DMS 273 (cell line): ENCODE measurements around the gene LRRC31.
A peak's percentile ranks its signal among the peaks of the same experiment; 100 is the strongest.

Experiments used
- DNase-seq: peaks from one replicate; lab custom pipeline; 2025; ENCODE audit not compliant: unreplicated experiment; lab: John Stamatoyannopoulos, UW

LRRC31 gene

DNA sequence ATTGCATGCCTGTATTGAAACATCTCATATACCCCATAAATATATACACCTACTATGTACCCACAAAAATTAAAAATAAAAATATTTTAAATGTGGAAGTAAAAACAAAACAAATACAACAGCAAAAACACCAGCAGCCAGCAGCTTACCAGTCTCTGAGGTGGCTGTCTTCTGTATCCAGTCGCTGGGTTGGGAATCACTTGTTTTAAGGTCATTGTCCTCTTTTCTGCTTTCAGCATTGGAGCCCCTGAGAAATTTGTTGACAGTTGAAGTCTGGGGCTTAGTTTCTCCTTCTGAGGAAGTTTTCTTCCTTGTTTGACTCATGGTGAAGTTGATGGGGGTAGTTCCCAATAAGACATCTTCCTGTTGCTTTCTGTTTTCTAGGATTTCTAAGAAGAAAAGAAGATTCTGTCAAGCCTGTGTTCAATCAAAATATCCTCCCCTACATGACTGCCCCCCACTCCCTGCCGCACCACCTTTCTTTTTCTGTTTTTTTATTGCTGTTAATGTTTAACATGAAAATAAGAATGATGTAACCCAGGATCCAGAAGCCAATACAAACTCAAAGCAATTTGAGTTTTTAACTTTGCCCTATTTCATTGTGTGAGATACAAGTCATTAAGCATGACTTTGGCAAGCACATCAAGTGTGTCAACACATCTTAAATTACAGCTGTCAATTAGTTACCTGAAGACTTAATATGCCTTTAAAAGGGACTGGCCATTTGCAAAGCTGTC lies at the start of gene LRRC31:
LRRC31 (minus strand) TSS at position 452 of the 737 bp plus-strand sequence; CDS start at position 324, 128 bp downstream.
- peak; percentile 25 for DNase-seq

DNA sequence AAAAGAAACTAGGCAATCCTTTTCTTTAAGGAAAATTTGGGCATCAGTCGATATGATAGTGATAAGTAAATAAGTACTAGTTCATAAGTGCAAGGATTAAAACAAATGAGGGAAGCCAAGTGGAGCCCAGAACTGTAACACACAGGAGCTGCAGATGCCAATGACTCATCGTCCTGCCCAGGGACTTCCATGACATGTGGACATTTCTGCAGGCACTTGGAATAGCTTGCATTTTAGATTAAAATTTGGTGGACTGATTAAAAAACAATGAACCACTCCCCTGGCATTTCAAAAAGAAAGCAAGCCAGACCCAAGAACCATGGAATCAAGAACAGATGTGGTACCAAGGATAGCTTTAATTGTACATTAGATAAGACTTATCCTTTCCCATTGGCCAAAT lies 44.6 kb upstream of the LRRC31 start:
- DNase-seq: peak; percentile 16

DNA sequence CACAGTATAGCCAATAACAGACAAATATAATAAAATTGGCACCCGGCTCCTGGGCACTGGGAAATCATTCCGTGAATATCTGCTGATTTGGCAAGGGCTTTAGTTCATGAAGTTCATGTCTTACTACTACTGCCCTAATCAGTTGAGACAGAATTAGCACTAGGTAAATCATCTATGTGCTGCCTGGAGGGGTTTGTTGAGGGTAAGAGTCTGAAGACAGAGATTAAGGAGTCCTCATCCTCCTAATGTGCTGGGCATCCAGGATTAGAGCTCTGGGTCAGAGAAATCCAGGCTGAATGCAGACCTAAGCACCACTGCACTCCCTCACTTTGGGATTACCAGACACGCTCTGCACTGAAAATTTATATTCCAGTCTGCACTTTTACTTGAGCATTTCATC lies 43.6 kb upstream of the LRRC31 start:
- DNase-seq: no peak

DNA sequence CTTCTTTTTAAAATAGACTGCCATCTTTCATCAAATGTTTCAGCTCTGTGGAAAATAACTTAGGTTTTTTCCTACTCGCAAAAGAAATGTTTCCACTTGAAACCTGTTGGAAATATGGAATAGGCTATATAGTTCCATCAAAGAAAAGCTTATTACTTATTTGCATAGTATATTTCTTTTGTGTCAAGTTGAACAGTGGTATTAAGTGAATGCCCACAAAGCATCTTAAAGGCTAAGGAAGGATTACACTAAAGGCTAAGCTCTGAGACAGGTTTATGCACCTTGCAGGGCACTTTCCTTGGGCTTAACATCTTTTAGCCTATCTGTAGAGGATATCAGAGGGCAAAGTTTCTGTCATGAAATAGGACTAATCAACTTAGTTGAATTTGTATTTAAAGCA lies 41.5 kb upstream of the LRRC31 start, which contains the start of gene SAMD7:
SAMD7 (plus strand) TSS at position 301 of the 400 bp plus-strand sequence. CDS start 7,927 bp downstream, outside the sequence.
- DNase-seq: no peak

DNA sequence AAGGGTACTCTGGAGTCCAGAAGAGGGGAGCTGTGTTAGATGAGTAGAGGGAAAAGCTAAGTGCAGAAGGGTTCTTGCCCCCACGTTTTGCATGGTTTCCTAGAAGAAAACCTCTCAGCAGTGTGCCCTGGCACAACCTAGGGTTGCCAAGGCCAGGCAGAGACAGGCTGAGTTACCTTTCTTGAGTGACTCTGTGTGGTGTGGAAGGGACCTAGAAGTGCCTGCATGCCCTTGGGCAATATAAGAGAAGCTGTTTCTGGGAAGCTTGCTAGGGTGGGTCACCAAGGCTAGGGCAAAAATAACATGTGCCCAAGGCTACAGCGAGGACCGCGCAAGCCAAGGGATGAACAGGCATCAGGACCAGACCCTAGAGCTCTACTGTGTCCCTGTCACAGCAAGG lies 38.2 kb upstream of the LRRC31 start:
- no peak for DNase-seq

DNA sequence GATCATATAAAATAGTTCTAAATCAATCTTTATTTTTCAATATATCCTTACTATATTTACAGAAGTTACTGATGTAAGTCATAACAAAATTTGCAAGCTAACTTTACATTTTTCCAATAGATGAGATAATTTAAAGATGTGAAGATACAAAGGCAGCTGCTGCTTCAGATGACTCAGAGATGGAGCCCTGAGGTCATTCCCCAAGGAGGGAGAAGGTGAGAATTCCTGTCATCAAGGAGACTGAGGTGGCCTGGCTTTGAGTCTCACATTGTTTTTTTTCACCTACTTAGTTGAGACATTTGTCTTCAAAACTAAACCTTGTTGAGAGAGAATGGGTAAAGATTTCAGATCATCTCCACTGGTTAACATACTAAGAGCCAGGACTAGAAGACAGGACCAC lies 37.7 kb upstream of the LRRC31 start:
- no peak for DNase-seq

DNA sequence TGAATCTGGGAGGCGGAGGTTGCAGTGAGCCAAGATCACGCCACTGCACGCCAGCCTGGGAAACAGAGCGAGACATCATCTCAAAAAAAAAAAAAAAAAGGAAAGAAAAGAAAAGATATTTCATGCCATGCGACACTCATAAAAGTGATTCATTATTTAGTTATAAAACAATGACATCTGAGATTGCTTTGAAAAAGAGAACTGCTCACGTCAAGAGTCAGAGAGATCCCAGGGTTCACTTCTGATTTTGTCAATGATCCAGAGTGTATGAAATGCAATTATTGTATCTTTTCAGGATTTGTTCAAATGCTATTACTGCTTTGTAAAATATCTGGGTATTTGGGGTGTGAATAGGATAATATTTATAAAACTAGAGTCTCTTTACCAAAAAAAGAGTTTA lies 35.7 kb upstream of the LRRC31 start:
- no peak for DNase-seq

DNA sequence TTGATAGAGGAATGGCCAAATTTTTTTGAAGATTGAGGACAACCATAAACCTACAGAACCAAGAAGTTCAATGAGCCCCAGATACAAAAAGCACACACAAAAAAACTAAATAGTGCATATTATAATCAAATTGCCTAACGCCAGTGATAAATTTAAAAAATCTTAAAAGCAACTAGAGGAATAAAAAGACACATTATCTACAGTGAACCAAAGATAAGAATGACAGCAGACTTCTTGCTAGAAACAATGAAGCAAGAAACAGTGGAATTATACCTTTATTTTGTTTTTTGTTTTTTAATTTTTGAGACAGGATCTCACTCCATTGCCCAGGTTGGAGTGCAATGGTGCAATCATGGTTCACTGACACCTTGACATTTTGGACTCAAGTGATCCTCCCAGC lies 31.7 kb upstream of the LRRC31 start:
- DNase-seq: no peak

DNA sequence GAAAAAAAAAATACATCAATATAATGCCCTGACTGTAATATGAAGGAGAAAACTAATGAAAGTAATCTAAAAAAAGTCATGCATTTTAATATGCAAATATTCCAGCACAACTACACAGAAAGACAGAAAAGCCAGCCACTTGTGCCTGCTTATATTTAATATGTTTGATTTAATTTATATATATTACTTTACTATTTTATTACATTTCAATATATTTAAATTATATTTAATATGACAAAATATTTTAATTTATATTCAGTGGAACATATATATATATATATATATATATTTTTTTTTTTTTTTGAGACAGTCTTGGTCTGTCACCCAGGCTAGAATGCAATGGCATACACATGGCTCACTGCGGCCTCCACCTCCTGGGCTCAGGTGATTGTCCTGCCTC lies 27.5 kb upstream of the LRRC31 start:
- no peak for DNase-seq

DNA sequence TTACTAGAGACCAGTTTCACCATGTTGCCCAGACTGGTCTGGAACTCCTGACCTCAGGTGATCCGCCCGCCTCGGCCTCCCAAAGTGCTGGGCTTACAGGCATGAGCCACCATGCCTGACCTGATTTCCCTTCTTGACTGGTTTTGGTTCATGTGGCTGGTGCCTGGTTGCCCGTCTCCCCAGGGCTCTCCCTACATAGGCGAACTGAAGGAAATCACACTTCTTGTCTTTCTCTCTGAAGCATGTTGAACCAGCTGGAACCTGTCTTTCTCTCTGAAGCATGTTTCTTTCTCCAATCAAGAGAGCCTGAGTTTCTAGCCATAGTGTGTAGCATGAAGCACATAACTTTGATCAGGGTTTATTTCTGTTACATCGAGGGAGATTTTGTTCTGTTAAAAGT lies 25.3 kb upstream of the LRRC31 start:
- no peak for DNase-seq

DNA sequence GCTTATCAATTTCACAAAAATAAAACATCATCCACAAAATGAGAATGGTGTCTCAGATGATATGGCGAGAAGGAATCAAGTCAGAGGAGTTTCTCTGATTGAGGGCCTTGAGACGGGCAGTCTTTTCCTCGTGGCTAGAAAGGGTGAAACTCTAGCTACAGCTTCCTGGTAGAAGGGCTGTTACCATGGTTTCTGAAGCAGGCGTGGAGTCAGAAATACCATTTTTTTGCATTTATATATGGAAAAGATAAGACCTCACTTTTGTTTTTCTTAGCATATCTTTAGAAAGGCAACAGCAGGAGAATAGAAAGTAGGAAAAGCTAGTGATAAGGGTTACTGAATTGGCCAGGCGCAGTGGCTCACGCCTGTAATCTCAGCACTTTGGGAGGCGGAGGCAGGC lies 24.4 kb upstream of the LRRC31 start:
- DNase-seq: no peak

DNA sequence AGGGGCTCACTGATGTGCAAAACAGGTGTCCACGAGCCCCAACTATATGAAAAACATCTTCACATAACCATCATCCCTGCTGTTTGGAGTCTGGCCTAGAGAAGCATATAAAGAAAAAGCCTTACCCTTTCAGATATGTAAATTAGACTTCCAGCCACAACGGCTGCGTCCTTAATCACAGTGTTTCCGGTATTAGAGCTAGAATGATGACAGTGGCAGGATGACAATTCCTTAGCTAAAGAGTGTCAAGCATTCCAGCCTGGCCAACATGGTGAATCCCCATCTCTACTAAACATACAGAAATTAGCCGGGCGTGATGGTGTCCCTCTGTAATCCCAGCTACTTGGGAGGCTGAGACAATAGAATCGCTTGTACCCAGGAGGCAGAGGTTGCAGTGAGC lies 22.2 kb upstream of the LRRC31 start:
- DNase-seq: no peak

DNA sequence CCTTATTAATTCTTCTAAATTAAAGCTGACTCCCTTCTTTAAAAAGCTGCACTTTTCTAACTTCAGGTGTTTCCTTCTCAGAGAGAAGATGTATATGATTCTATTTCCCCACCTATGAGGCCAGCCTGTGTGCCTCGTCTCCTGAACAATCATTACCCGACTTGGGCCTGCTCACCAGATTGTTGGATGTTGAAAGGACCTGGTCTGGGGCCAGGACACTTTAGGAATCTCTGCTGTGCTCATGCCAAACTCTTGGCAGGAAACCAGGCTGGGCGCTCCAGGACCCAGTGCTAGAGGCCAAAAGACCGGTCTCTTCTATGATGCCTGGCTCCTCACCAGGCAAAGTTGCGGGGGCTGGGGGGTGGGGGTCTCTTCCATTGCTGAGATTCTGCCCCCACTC lies 16.9 kb upstream of the LRRC31 start:
- DNase-seq: peak; percentile 74

DNA sequence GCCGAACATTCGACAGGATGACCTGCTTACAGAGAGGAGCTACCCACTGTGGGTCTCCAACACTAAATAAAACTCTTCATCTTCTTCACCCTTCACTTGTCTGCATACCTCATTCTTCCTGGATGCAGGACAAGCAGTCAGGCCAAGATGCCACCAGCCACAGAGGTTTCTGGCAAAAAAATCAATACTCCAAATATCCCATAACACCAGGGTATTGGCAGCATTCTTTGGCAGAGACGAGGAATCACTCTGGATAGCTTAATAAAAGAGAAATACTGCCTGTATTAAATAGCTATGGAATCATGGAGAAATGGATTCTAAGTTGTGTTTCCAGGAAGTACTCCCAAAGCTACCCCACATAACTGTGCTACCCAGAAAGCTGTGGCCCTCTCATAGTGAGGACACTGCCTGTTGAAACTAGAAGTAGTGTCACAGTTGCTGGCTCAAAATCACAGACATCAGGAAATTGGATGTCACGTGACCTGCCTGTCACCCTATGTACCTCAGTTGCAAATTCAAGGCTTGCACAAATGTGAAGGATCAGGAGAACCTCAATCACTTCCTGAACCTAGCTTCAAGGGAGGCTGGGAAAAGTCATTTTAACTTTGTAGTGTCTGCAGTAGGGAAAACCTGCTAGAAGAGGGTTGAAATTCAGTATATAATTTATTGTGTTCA lies 11.0 kb upstream of the LRRC31 start:
- DNase-seq: no peak

DNA sequence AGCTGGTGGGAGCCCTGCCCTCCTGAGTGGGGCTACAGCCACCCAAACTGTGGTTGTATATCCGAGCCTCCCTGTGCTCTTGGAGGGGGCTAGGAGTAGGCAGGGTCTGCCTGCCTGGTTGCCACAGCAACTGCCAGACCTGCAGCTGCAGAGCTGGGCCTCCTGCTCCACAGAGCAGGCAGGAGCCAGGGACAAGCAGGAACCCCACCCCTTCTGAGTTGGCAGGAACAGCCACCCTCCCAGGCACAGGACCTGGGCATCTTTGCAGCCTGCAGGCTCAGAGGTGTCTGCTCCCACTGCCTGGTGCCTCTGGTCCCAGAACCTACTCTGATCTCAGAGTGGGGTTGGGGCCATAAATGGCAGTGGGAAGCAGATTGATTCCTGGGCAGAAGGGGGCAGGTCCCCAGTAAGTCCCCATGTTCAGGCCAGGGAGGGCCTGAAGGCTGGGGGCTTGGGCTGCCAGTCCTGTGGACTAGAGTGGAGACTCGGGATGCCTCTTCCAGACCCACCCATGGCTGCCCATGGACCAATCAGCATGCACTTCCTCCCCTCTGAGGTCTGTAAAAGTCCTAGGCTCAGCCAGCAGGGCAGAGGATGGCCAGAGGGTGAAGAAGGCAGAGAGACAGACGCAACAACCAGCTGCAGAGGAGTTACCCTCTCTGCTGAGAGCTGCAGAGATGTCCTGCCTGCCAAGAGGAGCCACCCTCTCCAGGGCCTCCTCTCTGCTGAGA lies 10.3 kb upstream of the LRRC31 start:
- DNase-seq: no peak

DNA sequence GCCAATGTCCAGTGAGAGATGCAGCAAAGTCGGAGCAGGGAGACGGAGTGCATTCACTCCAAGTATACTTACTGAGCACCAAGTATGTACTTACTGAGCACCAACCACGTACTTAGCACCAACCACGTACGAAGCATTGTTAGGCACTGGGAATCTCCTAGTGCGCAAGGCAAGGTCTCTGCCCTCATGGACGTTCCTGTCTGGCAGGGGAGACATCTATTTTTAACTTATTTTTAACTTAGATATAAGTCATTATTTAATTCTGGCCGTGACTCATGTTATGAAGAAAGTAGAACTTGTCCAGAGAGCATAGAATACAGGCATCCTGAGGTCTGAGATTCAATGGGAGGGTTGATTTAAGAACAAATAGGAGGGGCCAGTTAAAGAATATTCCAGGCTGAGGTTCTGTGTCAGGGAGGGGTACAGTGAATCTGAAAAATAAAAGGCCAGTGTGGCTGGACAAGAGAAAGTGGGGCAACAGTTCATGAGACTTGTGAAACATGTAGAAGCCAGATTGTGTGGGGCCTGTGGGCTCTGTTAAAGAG lies 9.3 kb upstream of the LRRC31 start:
- no peak for DNase-seq

DNA sequence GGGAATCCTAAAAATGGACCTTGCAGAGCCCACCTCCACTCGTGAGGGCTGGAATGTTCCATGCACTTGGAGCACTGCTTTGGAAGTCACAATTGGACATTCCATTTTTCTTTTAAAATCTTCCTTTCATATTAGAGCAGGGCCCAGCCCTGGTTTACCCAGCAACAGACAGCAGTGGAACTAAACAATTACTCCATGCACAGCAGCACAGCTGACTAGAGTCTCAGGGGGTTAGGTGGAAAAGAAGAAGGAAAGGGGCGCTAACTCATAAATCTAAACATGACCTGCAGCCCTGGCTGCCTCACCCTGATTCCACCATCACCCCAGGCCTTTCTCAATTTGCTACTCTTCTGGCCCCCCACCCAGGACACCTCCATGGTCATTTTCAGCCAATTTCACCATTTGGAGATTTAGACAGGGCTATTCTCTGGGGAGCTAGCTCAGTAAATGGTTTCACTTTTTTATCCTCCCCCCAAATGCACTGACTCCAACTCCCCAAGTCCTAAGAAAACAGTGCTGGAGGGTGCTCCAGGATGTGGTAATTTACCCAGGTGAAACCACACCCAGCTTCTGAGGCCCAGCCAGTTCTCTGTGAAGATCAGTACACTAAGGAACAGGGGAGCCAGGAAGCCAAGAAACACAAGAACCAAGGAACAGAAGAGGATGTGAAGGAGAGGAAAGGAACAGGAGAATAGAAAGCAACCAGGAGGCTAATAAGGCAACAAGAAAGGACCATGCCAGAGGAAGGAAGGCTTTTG lies 1.6 kb upstream of the LRRC31 start:
- no peak for DNase-seq

DNA sequence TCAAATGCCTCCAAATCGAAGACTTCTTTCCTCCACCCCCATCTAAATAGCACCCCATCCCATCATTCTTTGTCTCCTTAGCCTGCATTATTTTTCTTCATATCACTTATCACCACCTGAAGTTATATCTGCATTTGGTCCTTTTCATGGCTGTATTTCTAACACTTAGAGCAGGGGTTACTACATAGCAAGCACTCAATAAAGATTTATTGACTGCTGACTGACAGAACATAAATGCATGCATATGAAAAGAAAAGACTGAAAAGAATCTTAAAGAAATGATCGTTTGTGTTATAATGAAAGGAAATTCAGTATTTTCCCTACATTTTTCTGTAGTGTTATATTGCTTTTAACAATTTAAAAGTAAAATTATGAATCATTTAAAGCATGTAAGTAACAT lies 1.4 kb downstream of the LRRC31 start:
- no peak for DNase-seq

DNA sequence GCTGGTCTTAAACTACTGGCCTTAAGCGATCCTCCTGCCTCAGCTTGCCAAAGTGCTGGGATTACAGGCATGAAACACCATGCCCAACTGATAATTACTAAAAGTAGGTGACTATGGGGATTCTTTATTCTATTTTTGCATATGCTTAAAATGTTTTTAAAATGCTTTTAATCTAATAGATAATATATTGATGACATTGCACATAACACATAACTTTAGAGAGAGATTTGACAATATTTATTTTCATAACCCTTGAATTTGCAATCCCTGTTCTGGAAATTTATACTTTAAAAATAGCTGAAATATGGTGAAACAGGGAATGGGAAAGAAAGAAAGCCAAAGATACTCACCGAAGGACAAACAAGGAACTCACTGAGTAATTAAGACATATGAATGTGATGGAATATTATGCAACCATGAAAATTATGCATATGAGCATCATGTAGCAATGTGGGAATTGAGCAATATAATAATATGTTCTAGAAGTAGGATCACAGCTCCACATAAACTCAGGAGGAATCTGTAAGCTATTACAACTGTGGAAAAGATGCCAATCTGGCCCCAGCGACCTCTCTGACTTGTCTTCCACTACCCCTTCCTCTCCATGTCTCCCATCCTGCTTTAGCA lies 2.0 kb downstream of the LRRC31 start:
- DNase-seq: no peak

DNA sequence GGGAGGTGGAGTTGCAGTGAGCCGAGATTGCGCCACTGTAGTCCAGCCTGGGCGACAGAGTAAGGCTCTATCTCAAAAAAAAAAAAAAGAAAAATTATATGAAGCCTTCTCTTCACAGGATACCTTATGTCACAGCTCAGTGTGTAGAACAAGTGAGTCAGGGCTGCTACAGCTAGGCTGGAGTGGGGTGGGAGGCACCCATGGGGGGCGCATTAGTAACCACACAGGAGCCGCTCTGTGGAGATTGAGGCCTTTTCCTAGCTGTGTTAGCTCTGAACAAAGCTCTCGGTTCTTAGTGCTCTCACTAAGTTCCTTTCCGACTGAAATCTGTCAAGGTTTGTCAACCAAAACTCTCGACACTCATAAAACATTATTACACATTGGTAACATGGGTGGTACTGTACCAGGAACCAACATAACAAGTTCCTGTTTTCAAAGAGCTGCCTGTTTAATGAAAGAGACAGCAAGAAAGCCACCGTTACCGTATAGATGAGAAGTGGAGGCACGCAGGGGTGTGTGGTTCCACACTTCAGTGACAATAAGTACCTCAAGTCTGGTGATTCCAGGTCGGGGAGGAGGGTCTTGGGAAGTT lies 4.5 kb downstream of the LRRC31 start:
- DNase-seq: no peak
